Daoy (cell line): ENCODE data around the gene ATRN. TPM values are rescaled to one million over a fixed set of nuclear protein-coding genes. Genes with fewer than 3 reads are reported as not detected.

ENCODE experiments used
- DNase-seq: peaks from one replicate; pipeline ENCODE4 v3.0.0-alpha.2; 2015; ENCODE audit warnings: low read depth
- total RNA-seq: library from RNA; depleted of rRNA; stranded (reverse); fragments of >200 nt; shearing (Covaris generic); gene quantifications from 2 replicates; pipeline ENCODE4 v1.2.3, GENCODE V29; 2014

The ATRN gene
- total RNA-seq, 1 experiment from 2014 or later: 11.1 TPM

DNA sequence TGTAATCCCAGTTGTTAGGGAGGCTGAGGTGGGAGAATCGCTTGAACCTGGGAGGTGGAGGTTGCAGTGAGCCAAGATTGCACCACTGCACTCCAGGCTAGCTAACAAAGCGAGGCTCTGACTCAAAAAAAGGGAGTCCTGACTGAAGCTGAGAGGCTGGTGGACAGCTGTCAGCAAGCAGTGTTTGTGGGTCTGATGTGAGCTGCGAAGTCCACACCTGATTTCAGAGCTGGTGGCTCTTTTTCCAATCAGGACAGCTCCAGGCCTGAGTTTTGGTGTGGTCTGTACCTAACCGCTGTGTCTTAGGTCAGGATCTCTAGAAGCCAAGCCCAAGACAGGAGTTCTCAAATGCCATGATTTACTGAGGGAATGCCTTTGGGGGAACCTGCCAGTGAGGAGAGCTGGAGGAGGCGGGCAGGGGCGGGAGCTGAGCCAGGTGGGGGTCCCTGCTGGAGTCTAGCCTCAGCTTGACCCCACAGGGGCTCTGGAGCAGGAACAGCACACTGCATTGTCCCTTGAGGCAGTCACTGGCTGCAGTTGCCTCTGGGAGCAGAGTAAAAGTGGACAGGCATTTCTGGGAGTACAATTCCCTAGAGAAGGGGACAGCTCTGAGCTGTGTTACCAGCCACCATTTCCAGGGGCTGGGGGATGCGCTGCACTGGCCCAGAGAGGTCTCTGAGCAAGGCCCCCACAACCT lies 187.3 kb downstream of the ATRN start:
- DNase-seq: no peak

DNA sequence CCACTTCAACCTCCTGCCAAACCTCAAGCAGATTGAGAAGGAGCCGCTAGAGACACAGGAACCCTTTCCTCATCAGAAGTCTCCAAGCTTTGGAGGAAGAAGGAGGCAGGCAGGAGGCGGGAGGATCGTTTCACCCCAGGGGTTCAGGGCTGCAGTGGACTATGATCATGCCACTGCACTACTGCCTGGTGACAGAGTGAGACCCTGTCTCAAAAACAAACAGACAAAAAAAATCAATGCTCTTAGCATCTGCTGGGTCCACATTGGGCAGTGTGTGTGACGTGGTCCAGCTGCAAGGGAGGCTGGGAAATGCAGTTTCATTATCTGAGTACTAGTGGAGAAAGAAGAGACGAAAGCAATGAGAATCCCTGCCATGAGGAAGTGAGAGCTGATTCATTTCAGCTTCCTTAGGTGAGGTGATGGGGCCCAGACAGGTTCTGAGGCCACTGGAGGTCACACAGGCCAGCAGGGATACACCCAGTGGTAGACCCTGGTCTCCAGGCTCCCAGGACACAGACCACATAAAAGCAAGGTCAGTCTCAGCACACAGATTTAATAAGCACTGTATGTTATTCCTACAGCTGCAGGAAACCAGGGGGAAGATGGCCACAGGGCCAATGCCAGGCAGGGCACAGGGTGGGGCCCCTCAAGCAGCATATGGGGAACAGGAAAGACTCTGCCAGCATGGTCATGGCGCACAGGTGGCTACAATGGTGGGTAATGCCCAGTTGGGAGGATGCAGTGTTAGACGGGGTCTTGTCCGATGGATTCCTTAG lies 188.1 kb downstream of the ATRN start:
- peak; percentile 15 for DNase-seq

DNA sequence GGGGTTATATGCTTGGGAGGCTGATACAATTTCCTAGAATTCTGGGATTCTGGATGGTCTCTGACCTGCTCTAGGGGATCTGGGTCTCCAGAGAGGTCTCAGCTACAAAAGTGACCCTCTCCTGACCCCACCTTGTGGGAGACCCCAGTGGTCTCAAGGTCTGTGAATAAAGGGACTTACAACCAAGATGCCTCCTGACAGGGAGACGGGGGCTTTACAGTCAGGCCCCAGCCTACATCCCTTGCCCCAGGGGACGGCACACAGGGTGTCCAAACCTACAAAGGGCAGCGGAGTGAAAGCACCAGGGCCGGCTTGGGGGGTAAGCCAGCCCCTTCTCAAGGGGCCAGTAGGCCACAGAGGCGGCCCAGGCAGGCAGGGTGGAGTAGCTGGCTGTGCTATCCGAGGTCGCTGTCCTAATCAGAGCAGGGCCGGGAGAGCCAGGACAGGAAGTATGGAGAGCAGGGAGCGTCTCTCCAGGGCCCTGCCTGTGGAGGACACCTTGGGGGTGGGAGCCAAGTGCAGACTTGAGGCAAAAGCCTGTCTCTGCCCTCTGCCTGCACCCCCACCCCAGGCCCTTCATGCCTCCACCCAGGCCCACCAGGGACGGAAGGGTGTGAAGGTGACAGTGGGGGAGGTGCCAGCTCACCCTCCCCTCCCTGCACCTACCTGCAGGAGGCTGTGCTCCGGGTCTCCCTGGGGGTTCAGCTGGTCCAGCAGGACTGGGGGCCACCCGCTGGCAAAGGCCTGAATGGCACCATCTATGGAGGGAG lies 188.9 kb downstream of the ATRN start:
- DNase-seq: peak; percentile 1

DNA sequence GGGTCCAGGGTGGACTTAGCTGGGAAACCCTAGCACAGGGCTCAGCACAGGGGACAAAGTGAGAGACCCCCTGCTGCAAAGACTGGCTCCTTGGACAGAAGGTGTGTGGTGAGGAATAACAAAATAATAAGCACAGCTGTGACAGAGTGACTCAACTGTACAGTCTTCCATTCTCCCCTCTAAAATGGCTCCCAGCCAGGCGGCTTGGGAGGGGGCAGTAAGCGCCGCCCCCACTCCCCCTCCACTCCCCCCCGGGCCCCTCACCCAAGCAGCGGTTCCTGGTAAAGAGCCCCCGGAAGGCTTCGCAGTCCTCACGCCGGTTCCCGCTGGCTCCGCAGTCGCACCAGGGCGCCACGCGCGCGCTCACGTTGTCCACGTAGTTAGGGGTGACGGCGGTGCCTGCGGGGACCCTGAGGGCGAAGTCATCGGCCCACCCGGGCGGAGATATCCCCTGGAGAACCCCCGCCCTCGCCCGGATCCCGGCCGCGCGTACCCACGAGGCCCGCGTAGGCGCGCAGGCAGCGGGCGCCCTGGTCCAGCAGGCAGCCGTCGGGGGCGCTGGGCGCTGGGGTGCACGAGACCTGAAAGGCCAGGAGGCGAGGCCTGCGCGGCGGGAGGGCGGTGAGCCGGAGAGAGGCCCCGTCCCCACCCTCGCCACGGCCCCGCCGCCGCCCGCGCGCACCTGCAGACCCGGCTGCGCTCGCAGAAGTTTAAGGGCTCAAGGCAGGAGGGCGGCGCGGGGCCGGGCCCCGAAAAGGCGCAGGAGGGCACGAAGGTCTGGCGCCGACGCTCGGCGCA lies 189.6 kb downstream of the ATRN start:
- peak; percentile 3 for DNase-seq

DNA sequence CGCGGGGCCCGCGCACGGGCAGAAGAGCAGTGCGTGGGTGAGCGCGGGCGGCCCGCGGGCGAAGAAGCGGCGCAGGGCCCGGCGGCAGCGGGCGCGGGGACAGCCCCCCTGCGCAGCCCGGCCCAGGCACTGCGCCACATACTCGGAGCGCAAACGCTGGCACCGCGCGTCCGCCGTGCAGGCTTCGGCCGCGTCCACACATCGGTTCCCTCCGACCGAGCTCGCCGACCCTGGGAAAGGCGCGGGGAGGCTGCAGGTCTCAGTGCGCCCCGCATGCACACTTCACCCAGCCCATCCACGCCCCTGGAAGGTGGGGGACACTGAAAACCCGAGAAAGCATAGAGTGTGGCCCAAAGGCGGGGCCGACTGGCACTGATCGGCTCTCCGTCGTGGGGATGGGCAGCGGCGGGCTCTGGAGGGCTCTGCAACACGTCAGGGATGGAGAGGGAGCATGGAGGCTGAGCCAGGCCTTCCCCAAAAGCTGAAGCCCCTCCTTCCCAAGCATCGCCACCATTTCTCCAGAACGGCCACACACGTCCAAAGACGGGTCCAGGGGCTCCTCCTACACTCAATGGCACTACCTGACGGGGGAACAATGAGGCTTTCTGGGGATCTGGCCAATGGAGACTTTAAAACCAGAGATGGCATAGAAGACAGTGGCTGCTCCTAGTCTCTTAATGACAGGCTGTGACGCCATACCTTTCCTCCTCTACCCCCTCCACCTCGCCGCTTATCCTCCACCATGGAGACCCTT lies 190.4 kb downstream of the ATRN start:
- DNase-seq: peak; percentile 2

DNA sequence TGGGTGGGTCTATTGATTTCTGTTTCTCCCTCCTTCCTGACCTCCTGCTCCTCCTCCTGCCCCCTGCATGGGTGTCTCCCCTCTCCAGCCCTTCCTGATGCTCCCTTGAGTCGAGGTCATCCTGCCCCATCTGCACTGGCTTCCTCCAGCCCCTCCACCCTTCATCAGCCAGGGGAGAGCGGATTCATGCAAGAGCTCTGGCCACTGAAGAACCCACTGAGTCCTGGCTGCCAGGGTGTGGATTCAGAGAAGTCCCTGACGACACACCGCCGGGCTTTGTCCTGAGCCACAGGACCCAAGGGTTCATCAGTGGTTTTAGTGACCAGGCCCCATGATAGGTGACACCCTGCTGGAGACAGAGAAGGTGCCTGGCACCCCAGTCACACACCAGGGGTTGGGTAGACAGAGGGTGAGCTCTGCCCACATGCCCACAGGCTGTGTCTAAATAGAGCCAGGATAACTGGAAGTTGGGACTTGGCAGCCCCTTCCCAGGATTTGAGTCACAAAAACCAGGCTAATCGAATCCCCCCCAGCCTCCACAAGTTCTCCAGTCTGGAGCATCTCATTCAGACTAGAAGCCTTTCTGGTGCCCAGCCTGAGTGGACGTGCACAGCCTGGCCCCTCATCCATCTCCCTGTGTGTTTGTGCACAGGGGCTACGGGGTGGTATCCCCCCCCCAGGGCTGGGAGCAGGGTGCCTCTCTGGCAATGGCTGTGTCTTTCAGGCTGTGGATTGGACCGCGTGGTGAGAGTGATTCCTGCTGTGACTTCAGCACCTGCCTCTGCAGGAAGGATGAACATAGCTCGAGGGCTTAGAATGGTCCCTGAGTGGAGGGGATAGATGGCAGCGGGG lies 191.2 kb downstream of the ATRN start:
- DNase-seq: no peak

DNA sequence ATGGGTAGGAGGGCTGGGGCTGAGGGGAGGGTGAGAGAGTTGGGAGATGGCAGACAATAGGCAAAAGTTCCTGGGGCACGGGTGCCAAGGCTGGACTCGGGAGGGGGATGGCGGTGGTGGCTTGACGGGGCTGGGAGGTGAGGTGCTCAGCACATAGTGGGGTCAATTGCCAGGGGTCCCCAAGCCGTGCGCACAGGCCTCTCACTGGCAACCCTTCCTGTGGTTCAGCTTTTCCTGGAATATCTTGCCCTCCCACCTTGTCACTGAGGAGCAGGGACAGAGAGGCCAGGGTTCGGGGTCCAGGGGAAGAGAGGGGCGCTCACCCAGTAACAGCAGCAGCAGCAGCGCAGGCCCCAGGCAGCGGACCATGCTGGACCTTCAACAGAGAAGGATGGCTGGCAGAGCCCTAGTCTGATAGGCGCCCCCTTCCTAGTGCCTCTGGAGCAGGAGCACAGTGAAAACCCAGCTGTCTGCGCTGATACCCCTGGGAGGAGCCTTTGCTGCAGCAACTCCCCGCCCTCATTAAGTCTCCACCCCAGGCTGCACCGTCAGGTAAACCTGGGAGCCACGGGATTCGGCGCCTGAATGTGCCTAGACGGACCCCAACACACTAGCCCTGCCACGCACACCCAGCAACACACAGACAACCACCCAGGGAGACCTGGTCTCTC lies 192.3 kb downstream of the ATRN start, which contains the start of gene GFRA4:
TSS of gene GFRA4 (minus strand) at position 369 of the 671 bp plus-strand sequence. CDS start at position 369, 0 bp downstream.
- no peak for DNase-seq

DNA sequence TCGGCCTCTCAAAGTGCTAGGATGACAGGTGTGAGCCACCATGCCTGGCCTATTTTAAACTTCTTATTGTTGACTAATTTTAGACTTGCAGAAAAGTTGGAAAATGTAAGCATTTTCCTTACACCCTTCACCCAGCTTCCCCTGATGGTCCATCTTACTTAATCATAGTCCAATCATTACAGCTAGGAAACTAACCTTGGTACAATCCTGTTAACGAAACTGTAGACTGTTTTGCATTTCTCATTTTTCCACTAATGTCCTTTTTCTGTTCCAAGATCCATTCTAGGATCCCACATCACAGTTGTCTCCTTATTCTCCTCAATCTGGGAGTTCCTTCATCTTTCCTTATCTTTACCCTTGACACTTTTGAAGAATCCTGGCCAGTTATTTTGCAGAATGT lies 193.0 kb downstream of the ATRN start:
- DNase-seq: no peak

DNA sequence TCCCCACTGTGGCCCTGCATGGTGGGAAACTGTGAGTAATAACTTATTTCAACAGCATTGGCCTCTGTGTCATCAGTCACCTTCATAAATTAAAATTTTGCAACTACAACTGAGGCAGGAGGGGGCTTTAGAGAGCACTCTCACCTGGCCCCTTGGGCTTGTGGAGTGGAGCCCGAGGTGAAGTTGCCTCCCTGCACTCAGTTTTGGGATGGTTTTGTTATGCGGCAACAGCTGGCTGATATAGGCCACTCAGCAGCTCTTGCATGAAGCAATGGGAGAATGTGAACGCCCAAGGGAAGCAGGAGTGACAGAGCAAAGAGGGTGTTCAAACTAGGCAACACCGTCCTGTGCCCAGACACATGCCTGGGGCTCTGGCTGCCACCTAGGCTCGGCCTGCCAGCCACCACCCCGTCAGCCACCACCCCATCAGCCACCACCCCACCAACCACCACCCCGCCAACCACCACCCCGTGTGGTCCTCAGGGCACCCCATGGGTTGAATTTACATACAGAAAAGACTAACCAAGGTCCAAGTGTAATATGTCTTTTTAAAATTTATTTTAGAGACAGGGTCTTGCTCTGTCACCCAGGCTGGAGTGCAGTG lies 196.7 kb downstream of the ATRN start:
- DNase-seq: no peak

DNA sequence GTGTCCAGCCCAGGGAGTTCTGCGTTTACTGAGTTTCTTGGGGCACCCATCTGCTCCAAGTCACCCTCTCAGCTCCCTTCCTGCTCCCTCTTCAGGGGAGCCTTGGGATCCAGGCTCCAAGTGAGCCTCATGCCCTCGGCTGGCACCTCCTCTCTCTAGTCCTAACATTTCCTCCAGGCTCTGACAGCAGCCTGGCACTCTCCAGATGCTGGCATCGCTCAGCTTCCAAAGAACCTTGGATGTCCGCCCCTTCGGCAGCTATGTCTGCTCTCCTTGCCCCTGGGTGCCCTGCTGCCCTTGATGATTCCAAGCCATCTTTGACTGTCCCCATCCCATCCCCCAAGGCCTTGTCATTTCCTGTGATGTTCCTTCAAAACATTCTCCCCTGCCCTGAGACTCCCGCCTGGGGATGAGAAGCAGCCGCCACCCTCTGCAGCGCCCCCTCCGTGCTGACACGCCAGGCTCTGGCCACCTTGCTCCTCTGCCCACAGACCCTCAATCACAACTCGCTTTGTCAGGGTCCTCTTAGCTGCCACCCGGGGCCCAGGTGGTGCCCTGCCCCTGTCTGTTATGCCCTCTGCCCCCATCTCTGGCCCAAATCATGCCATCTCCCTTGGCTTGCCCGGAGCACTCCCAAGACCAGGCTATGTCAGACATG lies 199.0 kb downstream of the ATRN start:
- no peak for DNase-seq

DNA sequence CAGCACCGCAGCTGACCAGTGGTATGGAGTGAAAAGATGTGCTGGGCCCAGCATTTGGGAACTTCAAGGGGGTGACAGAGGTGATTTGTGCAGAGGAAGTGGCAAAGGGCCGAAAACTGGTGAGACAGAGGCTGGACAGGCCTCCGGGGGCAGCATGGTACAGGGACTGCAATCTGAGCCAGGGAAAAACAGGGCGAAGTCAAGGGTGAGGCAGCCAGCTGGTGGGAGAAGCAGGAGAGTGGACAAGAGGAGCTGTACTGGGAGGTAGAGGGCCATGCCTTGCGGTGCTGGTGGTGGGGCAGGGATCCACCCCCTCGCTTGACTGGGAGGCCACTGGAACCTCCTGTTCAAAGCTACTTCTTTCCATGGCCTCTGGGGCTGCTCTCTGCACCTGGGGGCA lies 199.7 kb downstream of the ATRN start:
- DNase-seq: no peak

DNA sequence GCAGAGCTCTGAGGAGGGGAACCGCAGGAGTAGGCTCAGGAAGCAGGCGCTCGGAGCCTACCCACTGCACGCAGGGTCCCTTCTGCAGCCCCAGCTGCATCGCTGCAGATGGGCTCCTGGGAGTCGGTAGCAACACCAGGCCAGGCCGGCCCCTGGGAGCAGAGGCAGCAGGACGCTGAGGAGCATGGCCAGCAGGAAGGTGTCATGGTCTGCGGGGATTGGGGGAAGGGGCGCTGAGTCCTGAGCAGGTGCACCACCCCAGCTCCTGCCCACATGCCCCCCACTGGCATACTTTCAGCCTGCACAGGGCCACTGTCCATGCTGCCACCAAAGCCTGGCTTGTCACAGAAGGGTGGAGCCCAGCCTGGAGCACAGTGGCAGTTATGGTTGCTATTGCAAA lies 200.1 kb downstream of the ATRN start:
- DNase-seq: no peak

DNA sequence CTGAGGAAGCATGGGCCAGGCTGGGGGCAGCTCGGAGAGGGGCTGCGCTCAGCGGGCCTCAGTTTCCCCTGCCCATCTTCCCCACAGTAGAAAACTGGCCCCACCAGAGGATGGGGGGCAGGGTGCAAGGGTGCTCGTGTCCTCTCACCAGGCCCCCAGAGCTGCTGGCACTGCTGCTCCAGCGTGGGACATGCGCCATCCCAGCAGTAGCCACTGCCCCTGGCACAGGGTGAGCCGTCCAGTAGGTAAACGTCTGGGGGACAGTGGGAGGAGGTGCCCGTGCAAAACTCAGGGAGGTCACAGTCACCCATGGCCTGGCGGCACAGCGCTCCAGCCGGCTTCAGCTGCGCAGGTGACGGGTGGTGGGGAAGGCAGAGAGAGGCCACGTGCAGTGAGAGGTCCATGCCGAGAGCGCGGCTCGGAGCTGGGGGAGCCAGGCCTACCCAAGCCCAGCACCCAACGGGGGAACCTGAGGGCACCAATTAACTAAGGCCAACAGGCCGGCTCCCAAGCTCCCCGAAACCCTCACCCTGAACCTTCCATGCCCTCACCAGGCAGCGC lies 201.2 kb downstream of the ATRN start:
- no peak for DNase-seq

DNA sequence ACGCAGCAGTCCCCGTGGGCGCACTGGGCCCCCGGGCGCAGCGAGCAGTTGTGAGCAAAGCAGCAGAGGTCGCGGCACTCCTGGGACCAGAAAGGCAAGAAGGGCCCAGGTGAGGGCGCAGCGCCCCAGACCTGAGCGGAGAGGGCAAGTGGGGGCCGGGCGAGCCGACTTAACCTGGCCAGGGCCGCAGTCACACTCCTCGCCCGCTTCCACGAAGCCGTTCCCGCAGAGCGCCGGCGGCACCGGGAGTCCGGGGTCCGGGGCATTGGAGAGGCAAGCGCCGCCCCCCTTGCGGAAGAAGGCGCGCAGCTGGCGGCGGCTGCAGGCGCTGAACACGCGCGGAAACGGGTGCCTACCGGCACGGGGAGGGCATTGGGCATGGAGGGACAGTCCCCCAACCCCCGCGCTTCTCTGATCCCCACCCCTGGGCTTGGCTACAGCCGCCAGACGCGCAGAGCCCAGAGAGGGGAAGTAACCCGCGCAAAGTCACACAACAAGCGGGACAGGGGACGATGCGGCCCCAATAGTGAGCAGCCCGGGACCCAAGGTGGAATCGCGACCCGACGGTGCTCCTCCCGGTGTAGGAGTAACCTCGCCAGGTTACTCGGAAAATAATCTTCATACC lies 201.8 kb downstream of the ATRN start:
- DNase-seq: no peak

DNA sequence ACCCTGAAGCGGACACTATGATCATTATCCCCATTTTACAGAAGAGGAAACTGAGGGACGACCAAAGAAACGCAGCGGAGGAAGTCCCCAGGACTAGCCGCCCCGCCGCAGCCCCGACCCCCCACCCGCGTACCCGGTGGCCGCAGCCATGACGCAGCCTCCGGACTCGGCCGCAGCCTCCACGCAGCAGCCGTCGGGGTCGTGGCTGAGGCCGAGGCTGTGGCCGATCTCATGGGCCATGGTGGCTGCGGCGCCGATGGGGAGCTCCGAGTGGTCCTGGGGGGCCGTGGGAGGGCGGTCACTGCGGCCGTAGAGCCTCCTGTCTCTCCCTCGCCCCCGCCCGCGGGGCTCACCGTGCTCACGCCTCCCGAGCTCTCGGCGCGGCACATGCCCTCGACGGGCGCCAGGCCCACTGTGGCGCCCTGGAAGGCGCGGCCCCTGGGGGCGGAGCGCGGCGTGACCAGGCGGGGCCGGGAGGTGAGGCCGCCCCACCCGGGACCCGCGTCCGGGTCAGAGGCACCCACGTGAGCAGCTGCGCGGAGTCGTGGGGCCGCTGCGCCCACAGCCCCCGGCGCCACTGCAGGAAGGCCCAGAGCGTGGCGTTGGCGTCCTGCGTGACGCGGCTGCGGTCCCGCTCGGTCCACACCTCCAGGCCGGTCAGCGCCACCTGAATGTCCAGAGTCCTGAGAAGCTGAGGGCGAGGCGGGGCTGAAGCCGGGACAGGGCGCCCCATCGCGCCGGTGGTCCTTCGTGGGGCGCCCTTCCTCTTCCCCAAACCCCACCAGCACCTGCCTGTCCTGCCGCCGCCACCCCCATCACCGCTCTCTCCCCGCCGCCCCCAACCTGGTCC lies 202.6 kb downstream of the ATRN start:
- DNase-seq: no peak

DNA sequence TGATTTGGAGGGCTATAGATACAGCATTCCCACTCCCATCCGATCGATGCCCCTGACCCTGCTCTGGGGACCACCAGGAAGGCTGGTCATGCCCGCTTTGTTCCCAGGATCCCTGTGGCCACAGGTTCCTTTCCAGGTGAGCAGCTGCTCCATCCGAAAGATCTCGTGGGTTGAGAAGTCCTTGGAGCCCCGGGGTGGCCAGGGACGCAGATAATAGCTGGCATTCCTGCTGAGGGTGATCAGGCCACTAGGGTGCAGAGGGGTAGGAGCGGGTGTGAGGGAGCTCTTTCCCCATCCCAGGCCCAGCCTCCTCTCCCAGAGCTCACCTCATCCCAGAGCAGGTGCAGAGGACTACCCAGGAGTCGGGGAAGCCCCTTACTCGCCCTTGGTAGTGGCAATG lies 203.6 kb downstream of the ATRN start:
- DNase-seq: no peak
